GM12878 (cell line): ENCODE measurements around the gene RETREG1. TPM values are rescaled to one million over a fixed set of nuclear protein-coding genes. Genes with fewer than 3 reads are reported as not detected.

Experiments used
- ATAC-seq: fragments of 200-7000 bp; cut with Tn5 transposase; 3 replicates; pipeline ENCODE4 v1.9.1; 2020; ENCODE audit warnings: mild to moderate bottlenecking, moderate library complexity
- BruUV-seq: library from RNA; stranded (reverse); fragments of 400-500 nt; replicated peaks from 2 replicates; lab custom pipeline; 2021; lab: Mats Ljungman, UMichigan
- CTCF ChIA-PET: fragments of 300-600 bp; sonication (Branson Sonifier 250); formaldehyde crosslinking; extraction: SDS; loops from one replicate; lab custom pipeline; 2021; ENCODE audit warnings: inconsistent platforms; lab: Yijun Ruan, JAX
- POLR2A ChIA-PET: fragments of 350-600 bp; formaldehyde crosslinking; extraction: SDS; loops from one replicate; lab custom pipeline; 2021; ENCODE audit warnings: inconsistent platforms; lab: Charles Lee
- RAD21 ChIA-PET: fragments of 300-600 bp; sonication (Branson Sonifier 250); formaldehyde crosslinking; loops from one replicate; lab custom pipeline; 2023; ENCODE audit warnings: antibody characterized with exemption; ENCODE audit not compliant: unreplicated experiment; lab: Charles Lee
- SMC1A ChIA-PET: fragments of 300-600 bp; sonication (Branson Sonifier 250); formaldehyde crosslinking; loops from one replicate; lab custom pipeline; 2023; ENCODE audit not compliant: unreplicated experiment, uncharacterized antibody; lab: Charles Lee
- DNase-seq: peaks from one replicate; pipeline ENCODE4 v3.0.0-alpha.2; 2011; ENCODE audit warnings: low read depth, low spot score
- FAIRE-seq: peaks from 3 replicates; lab custom pipeline; 2011; peaks lifted over from hg19 to GRCh38; lab: Jason Lieb, UNC
- H2AFZ ChIP-seq: 2 replicates; pipeline ENCODE4 v1.6.0; 2011; ENCODE audit warnings: low read depth, low read length, control low read depth; ENCODE audit not compliant: control insufficient read depth
- H3K27ac ChIP-seq: 2 replicates; pipeline ENCODE4 v1.5.1; 2011; ENCODE audit warnings: control low read depth; ENCODE audit not compliant: control insufficient read depth, insufficient read depth
- H3K27me3 ChIP-seq, 2 experiments: replicated peaks in 1 of 2; 2 replicates each; pipeline versions ENCODE4 v1.6.0 to v1.6.1; 2011; ENCODE audit warnings: low read length in 1 of 2; ENCODE audit not compliant: control insufficient read depth in 2 of 2, insufficient read depth in 2 of 2
- H3K36me3 ChIP-seq, 2 experiments: 2 replicates each; pipeline ENCODE4 v1.5.1; 2011; ENCODE audit warnings: low read length in 1 of 2; ENCODE audit not compliant: control insufficient read depth in 2 of 2, insufficient read depth in 2 of 2
- H3K4me1 ChIP-seq: 2 replicates; pipeline ENCODE4 v1.6.1; 2011; ENCODE audit warnings: mild to moderate bottlenecking, low read length, moderate library complexity, mixed read lengths; ENCODE audit not compliant: control insufficient read depth, insufficient read depth
- H3K4me2 ChIP-seq: 2 replicates; pipeline ENCODE4 v1.6.0; 2011; ENCODE audit warnings: control low read depth; ENCODE audit not compliant: control insufficient read depth, insufficient read depth
- H3K4me3 ChIP-seq: fragments of 200-600 bp; sonication (generic); 2 replicates; pipeline ENCODE4 v1.5.1; 2016
- H3K79me2 ChIP-seq: 2 replicates; pipeline ENCODE4 v1.6.0; 2011; ENCODE audit warnings: low read length; ENCODE audit not compliant: control insufficient read depth, insufficient read depth
- H3K9ac ChIP-seq: 2 replicates; pipeline ENCODE4 v1.8.0; 2011; ENCODE audit warnings: low read length, control low read depth, mixed read lengths; ENCODE audit not compliant: control insufficient read depth, insufficient read depth
- H3K9me3 ChIP-seq: replicated peaks from 3 replicates; pipeline ENCODE4 v1.5.1; 2011; ENCODE audit warnings: mild to moderate bottlenecking, low read length; ENCODE audit not compliant: control insufficient read depth, insufficient read depth
- H4K20me1 ChIP-seq: 2 replicates; pipeline ENCODE4 v1.6.0; 2011; ENCODE audit not compliant: control insufficient read depth, insufficient read depth
- BMI1 ChIP-seq: fragments of 450-650 bp; IDR thresholded peaks from 2 replicates; pipeline ENCODE4 v1.6.1; 2016; ENCODE audit warnings: mild to moderate bottlenecking, moderate library complexity, borderline replicate concordance
- CBX5 ChIP-seq: sonication (generic); IDR thresholded peaks from 2 replicates; pipeline ENCODE4 v1.6.1; 2016; ENCODE audit warnings: low read depth, moderate library complexity, mild to moderate bottlenecking, inconsistent platforms
- CHD1 ChIP-seq: IDR thresholded peaks from 2 replicates; pipeline ENCODE4 v1.6.1; 2012; ENCODE audit warnings: low read depth, low read length, improper control_type of control experiment
- IKZF1 ChIP-seq: fragments of 450-650 bp; conservative IDR thresholded peaks from 2 replicates; pipeline ENCODE4 v1.6.1; 2017; ENCODE audit warnings: antibody characterized with exemption, mild to moderate bottlenecking
- KAT2A ChIP-seq: conservative IDR thresholded peaks from 2 replicates; pipeline ENCODE4 v1.6.1; 2011; ENCODE audit warnings: low read depth, low read length; ENCODE audit not compliant: control insufficient read depth
- NR2C2 ChIP-seq: IDR thresholded peaks from 2 replicates; pipeline ENCODE4 v1.6.1; 2011; ENCODE audit warnings: borderline replicate concordance, low read depth; ENCODE audit not compliant: control insufficient read depth, insufficient read length
- NRF1 ChIP-seq: conservative IDR thresholded peaks from 2 replicates; pipeline ENCODE4 v1.6.1; 2011; ENCODE audit warnings: mild to moderate bottlenecking, low read depth, low read length, improper control_type of control experiment
- RAD21 ChIP-seq: IDR thresholded peaks from 2 replicates; pipeline ENCODE4 v1.6.1; 2011; ENCODE audit warnings: mild to moderate bottlenecking, low read depth, low read length, moderate library complexity; ENCODE audit not compliant: insufficient read depth
- RELA ChIP-seq: fragments of 450-650 bp; IDR thresholded peaks from 2 replicates; pipeline ENCODE4 v1.8.0; 2014; ENCODE audit warnings: borderline replicate concordance; ENCODE audit not compliant: partially characterized antibody
- SMAD1 ChIP-seq: fragments of 450-650 bp; IDR thresholded peaks from 2 replicates; pipeline ENCODE4 v1.6.1; 2018; ENCODE audit warnings: mild to moderate bottlenecking, low read depth; ENCODE audit not compliant: partially characterized antibody
- SMC3 ChIP-seq: IDR thresholded peaks from 2 replicates; pipeline ENCODE4 v1.6.1; 2011; ENCODE audit warnings: low read length, improper control_type of control experiment, borderline replicate concordance
- TBL1XR1 ChIP-seq: IDR thresholded peaks from 2 replicates; pipeline ENCODE4 v1.6.1; 2012; ENCODE audit warnings: low read depth, low read length, improper control_type of control experiment
- TCF12 ChIP-seq: IDR thresholded peaks from 2 replicates; pipeline ENCODE4 v1.6.1; 2011; ENCODE audit warnings: low read depth, mild to moderate bottlenecking, low read length
- ZNF384 ChIP-seq: IDR thresholded peaks from 2 replicates; pipeline ENCODE4 v1.6.1; 2012; ENCODE audit warnings: low read depth, mild to moderate bottlenecking, low read length, improper control_type of control experiment, borderline replicate concordance
- WGBS: methylation state at CpG from one replicate; pipeline ENCODE4 v1.1.6; 2016; ENCODE audit warnings: low lambda C conversion rate; ENCODE audit not compliant: insufficient replicate concordance, insufficient coverage; ENCODE audit errors: missing lambda C conversion rate; 5-methylcytosine and 5-hydroxymethylcytosine counted together
- in situ Hi-C: fragments of 300-500 bp; cut with MboI; formaldehyde crosslinking; loops from 9 replicates; pipeline ENCODE4 v1.14.3; 2018; ENCODE audit warnings: mixed read lengths
- intact Hi-C: fragments of 100-400 bp; cut with micrococcal nuclease; formaldehyde crosslinking; loops from one replicate; pipeline ENCODE4 v1.14.2; 2022; ENCODE audit not compliant: unreplicated experiment
- polyA plus RNA-seq, 11 experiments: library from polyadenylated mRNA; depleted of rRNA in 4 of 11; unstranded in 6 of 11; stranded (reverse) in 5 of 11; fragments of >200 nt; fragmentation: Nextera tagmentation in 4 of 11; fragmentation: Illumina TruSeq in 1 of 11; extraction: Ambion mirVana in 4 of 11; extraction: Trizol in 1 of 11; gene quantifications; 1 replicate in 1 of 11; 2 replicates in 10 of 11; pipeline versions ENCODE4 v1.2.1 to v1.2.3, GENCODE V29; 2011 to 2016; ENCODE audit warnings: inconsistent platforms in 2 of 11, missing spikeins in 2 of 11, low read depth in 1 of 11
- total RNA-seq, 4 experiments: library from RNA; depleted of rRNA in 3 of 4; stranded (reverse); fragments of >200 nt in 3 of 4; fragmentation: Illumina TruSeq in 1 of 4; extraction: Trizol in 1 of 4; gene quantifications; 2 replicates each; pipeline versions ENCODE4 v1.2.1 to v1.2.3, GENCODE V29; 2013 to 2021
- TF ChIP-seq, protein P1 (sequence below): fragments of 450-650 bp; IDR thresholded peaks from 2 replicates; pipeline ENCODE4 v1.6.1; 2017; ENCODE audit warnings: low read depth, mild to moderate bottlenecking, moderate library complexity
- TF ChIP-seq, protein P2 (sequence below), 3 experiments: IDR thresholded peaks in 2 of 3; conservative IDR thresholded peaks in 1 of 3; 2 replicates each; pipeline ENCODE4 v1.5.1; 2011; ENCODE audit warnings: low read depth in 3 of 3, low read length in 3 of 3, mild to moderate bottlenecking in 3 of 3, control low read depth in 2 of 3, moderate library complexity in 2 of 3, inconsistent platforms in 1 of 3, mixed read lengths in 1 of 3; ENCODE audit not compliant: control insufficient read depth in 2 of 3, insufficient read depth in 1 of 3; ENCODE audit errors: extremely low read depth in 1 of 3
- TF ChIP-seq, protein P3 (sequence below): fragments of 450-650 bp; IDR thresholded peaks from 2 replicates; pipeline ENCODE4 v1.6.1; 2014; ENCODE audit warnings: mild to moderate bottlenecking

Gene RETREG1
- total and polyA plus RNA-seq, 10 of the 15 experiments (the other 5 are each of a cell fraction or from before 2014, with no cell fraction given), result 3.9 to 8.9 (median 6.4) TPM

DNA sequence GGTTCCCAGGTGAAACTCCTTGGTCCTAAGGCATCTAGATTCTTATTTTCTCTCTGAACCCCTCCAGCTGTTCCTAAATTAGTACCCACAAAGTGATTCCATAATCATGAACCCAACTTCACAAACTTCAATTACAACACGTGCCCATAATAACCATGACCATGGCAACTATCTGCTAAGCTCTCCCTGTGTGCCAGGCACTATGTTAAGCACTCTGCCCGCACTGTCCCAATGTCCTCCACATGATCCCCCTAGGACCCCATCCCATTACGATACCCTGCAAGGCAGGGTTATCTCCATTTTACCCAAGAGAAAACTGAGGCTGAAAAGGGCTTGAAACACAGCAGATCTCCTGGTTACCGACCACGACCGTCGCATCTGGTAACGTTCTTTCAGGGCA lies 125.9 kb downstream of the RETREG1 start (continued):
- TF ChIP-seq RAD21 (no peak), TCF12 (no peak), IKZF1 (no peak), TBL1XR1 (no peak), NRF1 (no peak)

DNA sequence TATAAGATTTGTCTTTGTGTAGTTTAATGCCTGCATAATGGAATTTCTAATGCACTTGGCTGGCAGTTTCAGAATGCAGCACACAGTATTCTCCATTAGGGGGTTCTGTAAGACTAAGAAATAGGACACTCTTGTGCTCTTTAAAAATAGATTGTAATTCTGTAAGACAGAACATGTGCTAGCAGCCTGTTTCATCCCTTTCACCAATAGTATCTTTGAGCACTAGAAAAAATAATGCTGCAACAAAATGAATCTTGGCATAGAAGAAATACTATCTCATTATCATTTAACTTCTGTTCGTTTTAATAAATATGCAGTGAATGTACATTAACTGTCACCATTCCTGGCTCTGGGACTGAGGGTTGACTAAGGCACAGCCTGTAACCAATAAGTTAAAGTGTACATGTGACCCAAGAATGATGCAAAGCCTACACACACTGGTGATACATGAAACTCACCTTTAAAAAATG lies 127.4 kb downstream of the RETREG1 start:
- no peak overlapping the region for H2AFZ ChIP-seq
- 0% methylated on average over 1 of the region's 1 CpG for WGBS
- H3K36me3 ChIP-seq, result no peaks in the 10 kb centered on the region
- ATAC-seq (peak; percentile 82), DNase-seq (no peak), FAIRE-seq (peak; percentile 7)
- no peak overlapping the region for H3K4me2 ChIP-seq
- POLR2A ChIA-PET, result interaction anchor here (0.5 kb wide), 1 partner anchor 12 kb away, joined by 4 read pairs; no protein-coding TSS in a partner anchor
- no peak overlapping the region for H3K27ac ChIP-seq
- H3K4me1 ChIP-seq, result no peaks in the 10 kb centered on the region
- BruUV-seq, result no TSS peak
- in situ Hi-C loops (no loop called here), intact Hi-C loops (loop anchor here (1.0 to 5.0 kb wide), 2 partner anchors 61 to 713 kb away; no protein-coding TSS in a partner anchor)
- RAD21 ChIA-PET, result no interaction called here
- no peak overlapping the region for H3K4me3 ChIP-seq
- no peaks in the 10 kb centered on the region; a peak in 1 of 4 replicates for H3K27me3 ChIP-seq
- no peak overlapping the region for H3K9ac ChIP-seq
- H3K79me2 ChIP-seq, result no peaks in the 10 kb centered on the region
- CTCF ChIA-PET, result interaction anchor here (1.0 to 1.9 kb wide), 6 partner anchors 54 to 643 kb away, joined by 3 to 17 read pairs (median 4); no protein-coding TSS in a partner anchor
- no peaks in the 10 kb centered on the region for H4K20me1 ChIP-seq
- no peaks in the 10 kb centered on the region for H3K9me3 ChIP-seq
- SMC1A ChIA-PET, result interaction anchor here (1.2 to 1.5 kb wide), 2 partner anchors 62 to 328 kb away, joined by 3 to 4 read pairs; no protein-coding TSS in a partner anchor
- no peak for TF ChIP-seq NR2C2
- TF ChIP-seq, protein P1, sequence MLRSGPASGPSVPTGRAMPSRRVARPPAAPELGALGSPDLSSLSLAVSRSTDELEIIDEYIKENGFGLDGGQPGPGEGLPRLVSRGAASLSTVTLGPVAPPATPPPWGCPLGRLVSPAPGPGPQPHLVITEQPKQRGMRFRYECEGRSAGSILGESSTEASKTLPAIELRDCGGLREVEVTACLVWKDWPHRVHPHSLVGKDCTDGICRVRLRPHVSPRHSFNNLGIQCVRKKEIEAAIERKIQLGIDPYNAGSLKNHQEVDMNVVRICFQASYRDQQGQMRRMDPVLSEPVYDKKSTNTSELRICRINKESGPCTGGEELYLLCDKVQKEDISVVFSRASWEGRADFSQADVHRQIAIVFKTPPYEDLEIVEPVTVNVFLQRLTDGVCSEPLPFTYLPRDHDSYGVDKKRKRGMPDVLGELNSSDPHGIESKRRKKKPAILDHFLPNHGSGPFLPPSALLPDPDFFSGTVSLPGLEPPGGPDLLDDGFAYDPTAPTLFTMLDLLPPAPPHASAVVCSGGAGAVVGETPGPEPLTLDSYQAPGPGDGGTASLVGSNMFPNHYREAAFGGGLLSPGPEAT, result no peak
- no peak for TF ChIP-seq SMAD1
- TF ChIP-seq KAT2A, result no peak
- TF ChIP-seq, protein P2, sequence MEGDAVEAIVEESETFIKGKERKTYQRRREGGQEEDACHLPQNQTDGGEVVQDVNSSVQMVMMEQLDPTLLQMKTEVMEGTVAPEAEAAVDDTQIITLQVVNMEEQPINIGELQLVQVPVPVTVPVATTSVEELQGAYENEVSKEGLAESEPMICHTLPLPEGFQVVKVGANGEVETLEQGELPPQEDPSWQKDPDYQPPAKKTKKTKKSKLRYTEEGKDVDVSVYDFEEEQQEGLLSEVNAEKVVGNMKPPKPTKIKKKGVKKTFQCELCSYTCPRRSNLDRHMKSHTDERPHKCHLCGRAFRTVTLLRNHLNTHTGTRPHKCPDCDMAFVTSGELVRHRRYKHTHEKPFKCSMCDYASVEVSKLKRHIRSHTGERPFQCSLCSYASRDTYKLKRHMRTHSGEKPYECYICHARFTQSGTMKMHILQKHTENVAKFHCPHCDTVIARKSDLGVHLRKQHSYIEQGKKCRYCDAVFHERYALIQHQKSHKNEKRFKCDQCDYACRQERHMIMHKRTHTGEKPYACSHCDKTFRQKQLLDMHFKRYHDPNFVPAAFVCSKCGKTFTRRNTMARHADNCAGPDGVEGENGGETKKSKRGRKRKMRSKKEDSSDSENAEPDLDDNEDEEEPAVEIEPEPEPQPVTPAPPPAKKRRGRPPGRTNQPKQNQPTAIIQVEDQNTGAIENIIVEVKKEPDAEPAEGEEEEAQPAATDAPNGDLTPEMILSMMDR (IDR thresholded peaks at IDR 0.05 in 2 of 3, conservative IDR thresholded peaks at IDR 0.05 in 1 of 3; ENCODE audit: control insufficient read depth in 2 of 3, extremely low read depth in 1 of 3, insufficient read depth in 1 of 3, low read depth in 3 of 3, low read length in 3 of 3), result peak; percentile 33 to 49 (median 35); a peak in 5 of 6 replicates
- TF ChIP-seq ZNF384, result no peak
- no peak for TF ChIP-seq CHD1
- no peak for TF ChIP-seq RELA
- no peak for TF ChIP-seq TBL1XR1
- TF ChIP-seq, protein P3, sequence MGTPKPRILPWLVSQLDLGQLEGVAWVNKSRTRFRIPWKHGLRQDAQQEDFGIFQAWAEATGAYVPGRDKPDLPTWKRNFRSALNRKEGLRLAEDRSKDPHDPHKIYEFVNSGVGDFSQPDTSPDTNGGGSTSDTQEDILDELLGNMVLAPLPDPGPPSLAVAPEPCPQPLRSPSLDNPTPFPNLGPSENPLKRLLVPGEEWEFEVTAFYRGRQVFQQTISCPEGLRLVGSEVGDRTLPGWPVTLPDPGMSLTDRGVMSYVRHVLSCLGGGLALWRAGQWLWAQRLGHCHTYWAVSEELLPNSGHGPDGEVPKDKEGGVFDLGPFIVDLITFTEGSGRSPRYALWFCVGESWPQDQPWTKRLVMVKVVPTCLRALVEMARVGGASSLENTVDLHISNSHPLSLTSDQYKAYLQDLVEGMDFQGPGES, result no peak
- no peak for TF ChIP-seq CBX5
- peak; percentile 17; the same call in 1 of the 2 replicates for TF ChIP-seq SMC3
- TF ChIP-seq RAD21, result peak; percentile 73
- TF ChIP-seq BMI1, result no peak
